ENCODE measurements around the gene ZNF518B.

Gene ZNF518B

GRCh38 chr4:10502717-10503116 is 45.5 kb upstream of the ZNF518B start:
- Histone ChIP-seq H3K4me1 (ENCODE audit: insufficient read depth, low read length, poor library complexity, severe bottlenecking) (peaks cover 2% of the 10 kb centered on the region), H3K79me2 (ENCODE audit: insufficient read depth, low read length) (no peaks in the 10 kb centered on the region), H3K4me3 (ENCODE audit: low read length, poor library complexity, severe bottlenecking) (no peak overlapping the region), H3K36me3 (ENCODE audit: insufficient read depth, low read length) (no peaks in the 10 kb centered on the region), H3K9ac (ENCODE audit: low read depth, low read length, poor library complexity, severe bottlenecking) (no peak overlapping the region), H2AFZ (ENCODE audit: low read length) (no peak overlapping the region), H3K27me3 (ENCODE audit: insufficient read depth, low read length, poor library complexity, severe bottlenecking) (no peaks in the 10 kb centered on the region), H3F3A (ENCODE audit: low read depth) (no peaks in the 10 kb centered on the region), H3K9me2 (replicated peaks; ENCODE audit: low read depth, low read length) (no peaks in the 10 kb centered on the region), H3K9me3 (ENCODE audit: insufficient read depth, low read depth, low read length) (peaks cover 7% of the 10 kb centered on the region; the same call in 1 of the 2 replicates), H3K4me2 (ENCODE audit: low read depth, low read length, poor library complexity, severe bottlenecking) (no peak overlapping the region), H4K20me1 (ENCODE audit: insufficient read depth, low read length, poor library complexity, severe bottlenecking) (no peaks in the 10 kb centered on the region)
- no peak for TF ChIP-seq EZH2phosphoT487 (IDR thresholded peaks at IDR 0.05; ENCODE audit: borderline replicate concordance)
- no peak for TF ChIP-seq CTCF (conservative IDR thresholded peaks at IDR 0.05; ENCODE audit: low read length)

- no peaks in the 10 kb centered on the region for H3K9me2 ChIP-seq (replicated peaks; ENCODE audit: low read depth, low read length)
- no peak overlapping the region for H2AFZ ChIP-seq (ENCODE audit: low read length)
- no peaks in the 10 kb centered on the region for H4K20me1 ChIP-seq (ENCODE audit: insufficient read depth, low read length, poor library complexity, severe bottlenecking)
- H3K4me2 ChIP-seq (ENCODE audit: low read depth, low read length, poor library complexity, severe bottlenecking), result no peak overlapping the region
- no peaks in the 10 kb centered on the region for H3K27me3 ChIP-seq (ENCODE audit: insufficient read depth, low read length, poor library complexity, severe bottlenecking)
- H3K79me2 ChIP-seq (ENCODE audit: insufficient read depth, low read length), result no peaks in the 10 kb centered on the region
- H3K4me1 ChIP-seq (ENCODE audit: insufficient read depth, low read length, poor library complexity, severe bottlenecking), result peaks cover 8% of the 10 kb centered on the region
- no peaks in the 10 kb centered on the region for H3F3A ChIP-seq (ENCODE audit: low read depth)
- H3K4me3 ChIP-seq (ENCODE audit: low read length, poor library complexity, severe bottlenecking), result no peak overlapping the region
- H3K36me3 ChIP-seq (ENCODE audit: insufficient read depth, low read length), result no peaks in the 10 kb centered on the region
- no peak overlapping the region for H3K9ac ChIP-seq (ENCODE audit: low read depth, low read length, poor library complexity, severe bottlenecking)
- H3K9me3 ChIP-seq (ENCODE audit: insufficient read depth, low read depth, low read length), result no peaks in the 10 kb centered on the region
- no peak for TF ChIP-seq EZH2phosphoT487 (IDR thresholded peaks at IDR 0.05; ENCODE audit: borderline replicate concordance)
- no peak for TF ChIP-seq CTCF (conservative IDR thresholded peaks at IDR 0.05; ENCODE audit: low read length)
These were observed 43.5 kb upstream of the ZNF518B start for GRCh38 chr4:10500776-10501175.

GRCh38 chr4:10496200-10496599 is 39.0 kb upstream of the ZNF518B start:
- H3K4me3 ChIP-seq (ENCODE audit: low read length, poor library complexity, severe bottlenecking), result no peak overlapping the region
- no peaks in the 10 kb centered on the region for H3K9me2 ChIP-seq (replicated peaks; ENCODE audit: low read depth, low read length)
- no peaks in the 10 kb centered on the region for H3K27me3 ChIP-seq (ENCODE audit: insufficient read depth, low read length, poor library complexity, severe bottlenecking)
- TF ChIP-seq EZH2phosphoT487 (IDR thresholded peaks at IDR 0.05; ENCODE audit: borderline replicate concordance), result no peak
- H2AFZ ChIP-seq (ENCODE audit: low read length), result no peak overlapping the region
- H3K79me2 ChIP-seq (ENCODE audit: insufficient read depth, low read length), result no peaks in the 10 kb centered on the region
- no peaks in the 10 kb centered on the region for H3K9me3 ChIP-seq (ENCODE audit: insufficient read depth, low read depth, low read length)
- no peaks in the 10 kb centered on the region for H3F3A ChIP-seq (ENCODE audit: low read depth)
- H3K4me1 ChIP-seq (ENCODE audit: insufficient read depth, low read length, poor library complexity, severe bottlenecking), result peaks cover 8% of the 10 kb centered on the region
- no peaks in the 10 kb centered on the region for H4K20me1 ChIP-seq (ENCODE audit: insufficient read depth, low read length, poor library complexity, severe bottlenecking)
- H3K9ac ChIP-seq (ENCODE audit: low read depth, low read length, poor library complexity, severe bottlenecking), result no peak overlapping the region
- H3K4me2 ChIP-seq (ENCODE audit: low read depth, low read length, poor library complexity, severe bottlenecking), result no peak overlapping the region
- H3K36me3 ChIP-seq (ENCODE audit: insufficient read depth, low read length), result no peaks in the 10 kb centered on the region

- no peak overlapping the region for H2AFZ ChIP-seq (ENCODE audit: low read length)
- no peak for TF ChIP-seq CTCF (conservative IDR thresholded peaks at IDR 0.05; ENCODE audit: low read length)
- TF ChIP-seq EZH2phosphoT487 (IDR thresholded peaks at IDR 0.05; ENCODE audit: borderline replicate concordance), result no peak
- H3K9me3 ChIP-seq (ENCODE audit: insufficient read depth, low read depth, low read length), result no peaks in the 10 kb centered on the region
- no peaks in the 10 kb centered on the region for H3K27me3 ChIP-seq (ENCODE audit: insufficient read depth, low read length, poor library complexity, severe bottlenecking)
- H3K4me1 ChIP-seq (ENCODE audit: insufficient read depth, low read length, poor library complexity, severe bottlenecking), result peaks cover 8% of the 10 kb centered on the region
- H3K79me2 ChIP-seq (ENCODE audit: insufficient read depth, low read length), result no peaks in the 10 kb centered on the region
- H4K20me1 ChIP-seq (ENCODE audit: insufficient read depth, low read length, poor library complexity, severe bottlenecking), result no peaks in the 10 kb centered on the region
- H3K4me3 ChIP-seq (ENCODE audit: low read length, poor library complexity, severe bottlenecking), result no peak overlapping the region
- no peak overlapping the region for H3K4me2 ChIP-seq (ENCODE audit: low read depth, low read length, poor library complexity, severe bottlenecking)
- no peaks in the 10 kb centered on the region for H3K9me2 ChIP-seq (replicated peaks; ENCODE audit: low read depth, low read length)
- no peak overlapping the region for H3K9ac ChIP-seq (ENCODE audit: low read depth, low read length, poor library complexity, severe bottlenecking)
- H3K36me3 ChIP-seq (ENCODE audit: insufficient read depth, low read length), result no peaks in the 10 kb centered on the region
- H3F3A ChIP-seq (ENCODE audit: low read depth), result no peaks in the 10 kb centered on the region
These were observed 38.4 kb upstream of the ZNF518B start for GRCh38 chr4:10495651-10496050.
